IPS-11a (cell line): ENCODE measurements around the gene PREX1.

Experiments used
- H3K4me3 ChIP-seq: one replicate; pipeline ENCODE4 v1.5.1; 2013; ENCODE audit warnings: low read depth, low read length, control low read depth

Gene PREX1

GRCh38 chr20:48737434-48738093, 90.2 kb downstream of the PREX1 start:
- no peak overlapping the region for H3K4me3 ChIP-seq

- no peak overlapping the region for H3K4me3 ChIP-seq
Observed at GRCh38 chr20:48736636-48737035, 91.2 kb downstream of the PREX1 start.

- H3K4me3 ChIP-seq, result no peak overlapping the region
Observed at GRCh38 chr20:48736231-48736630, 91.6 kb downstream of the PREX1 start.

- H3K4me3 ChIP-seq, result no peak overlapping the region
Observed at GRCh38 chr20:48735112-48735511, 92.7 kb downstream of the PREX1 start.

DNA sequence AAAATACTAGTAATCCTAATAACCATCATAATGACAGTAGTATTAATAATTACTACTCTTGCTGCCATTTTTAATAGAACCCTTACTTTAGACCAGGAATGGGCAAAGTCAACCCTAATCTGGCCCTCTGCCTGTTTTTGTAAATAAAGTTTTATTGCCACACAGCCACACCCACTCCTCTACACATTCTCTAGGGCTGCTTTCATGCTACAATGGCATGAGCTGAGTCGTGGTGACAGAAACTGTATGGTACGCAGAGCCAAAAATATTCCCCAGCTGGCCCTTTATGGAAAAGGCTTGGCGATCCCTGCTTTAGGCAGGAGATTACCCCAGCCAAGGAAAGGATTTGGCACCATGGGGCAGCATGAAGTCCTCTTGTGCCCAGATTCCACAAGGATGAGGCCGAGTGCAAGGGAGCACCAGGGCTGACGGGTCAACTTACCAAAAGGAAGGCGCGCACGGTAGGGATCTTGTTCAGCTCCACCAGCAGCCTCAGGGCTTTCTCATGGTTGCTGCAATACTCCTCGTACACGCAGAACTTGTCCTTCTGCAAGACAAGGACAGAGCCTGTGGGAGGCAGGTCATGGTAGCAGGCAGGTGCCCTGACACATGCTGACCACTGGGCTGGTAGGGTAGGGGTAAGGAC, 93.6 kb downstream of the PREX1 start:
- H3K4me3 ChIP-seq, result no peak overlapping the region

- H3K4me3 ChIP-seq, result no peak overlapping the region
Observed at GRCh38 chr20:48733296-48733790, 94.5 kb downstream of the PREX1 start.

DNA sequence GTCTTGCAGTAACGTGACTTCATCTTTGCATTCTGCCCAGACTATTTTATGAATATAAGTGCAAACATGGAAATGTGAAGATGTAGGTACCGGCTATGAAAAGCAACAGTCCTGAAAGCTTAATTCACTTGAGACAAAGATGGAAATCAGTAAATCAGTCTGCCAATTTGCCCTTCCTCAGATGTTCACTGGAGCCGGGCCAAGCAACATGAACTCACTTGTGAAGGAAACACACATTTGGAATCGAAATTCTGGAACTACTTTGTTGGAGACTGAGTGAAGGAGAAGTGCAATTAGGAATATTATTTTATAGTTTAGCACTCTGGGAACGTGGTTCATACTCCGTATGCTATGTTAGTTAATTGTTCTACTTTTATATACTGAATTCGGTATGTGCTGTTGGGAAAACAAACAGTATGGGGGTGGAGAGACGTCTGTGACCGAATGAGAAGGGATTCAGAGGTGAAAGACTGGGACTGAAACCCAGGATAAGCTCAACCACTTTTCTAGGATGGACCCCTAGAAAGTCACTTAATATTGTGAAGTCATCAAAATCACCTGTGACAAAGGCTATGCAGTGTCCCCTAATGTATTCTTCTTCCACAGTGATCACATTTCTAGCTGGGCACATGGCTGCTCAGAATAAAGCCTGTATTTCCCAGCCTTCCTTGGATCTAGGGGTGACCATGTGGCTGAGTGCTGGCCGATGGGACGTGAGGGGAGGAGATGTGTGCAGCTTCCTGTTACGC, 95.5 kb downstream of the PREX1 start:
- H3K4me3 ChIP-seq, result no peak overlapping the region

GRCh38 chr20:48731536-48731935, 96.3 kb downstream of the PREX1 start:
- H3K4me3 ChIP-seq, result no peak overlapping the region

- H3K4me3 ChIP-seq, result no peak overlapping the region
Observed at GRCh38 chr20:48730977-48731376, 96.8 kb downstream of the PREX1 start.

GRCh38 chr20:48729538-48729937, 98.3 kb downstream of the PREX1 start:
- H3K4me3 ChIP-seq, result no peak overlapping the region

DNA sequence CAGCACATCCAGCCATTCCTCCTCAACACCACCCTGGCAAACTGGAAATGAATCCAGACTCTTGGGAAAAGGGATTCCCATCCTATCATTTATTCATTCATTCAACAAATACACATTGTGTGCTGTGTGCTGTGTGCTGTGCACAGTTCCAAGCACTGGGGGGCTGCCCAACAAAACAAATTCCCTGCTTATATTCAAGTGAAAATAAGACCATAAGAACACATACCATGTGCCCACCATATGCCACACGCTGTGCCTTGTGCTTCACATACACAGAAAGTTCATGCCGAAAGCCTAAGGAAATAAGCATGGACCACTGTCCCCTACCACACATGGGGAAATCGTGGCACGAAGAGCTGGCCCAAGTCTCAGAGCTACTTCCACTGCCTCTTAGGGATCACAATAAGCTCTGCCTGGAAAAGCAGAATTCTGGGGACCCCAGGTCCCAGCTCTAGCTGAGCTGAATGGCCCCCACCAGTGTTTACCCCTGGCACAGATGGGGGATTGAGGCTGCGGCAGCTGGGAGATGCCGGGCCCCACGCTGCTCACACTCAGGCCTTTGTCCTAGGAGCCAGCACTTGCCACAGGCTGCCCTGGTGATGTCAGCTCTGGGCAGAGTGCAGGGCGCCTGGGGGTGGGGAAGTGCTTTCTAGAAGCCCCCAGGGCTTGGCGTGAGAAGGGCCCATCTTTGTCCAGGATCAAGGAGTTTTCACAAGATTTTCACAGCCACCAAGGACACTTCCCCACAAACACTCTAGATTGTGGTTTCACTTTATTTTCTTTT, 99.6 kb downstream of the PREX1 start:
- H3K4me3 ChIP-seq, result no peak overlapping the region

DNA sequence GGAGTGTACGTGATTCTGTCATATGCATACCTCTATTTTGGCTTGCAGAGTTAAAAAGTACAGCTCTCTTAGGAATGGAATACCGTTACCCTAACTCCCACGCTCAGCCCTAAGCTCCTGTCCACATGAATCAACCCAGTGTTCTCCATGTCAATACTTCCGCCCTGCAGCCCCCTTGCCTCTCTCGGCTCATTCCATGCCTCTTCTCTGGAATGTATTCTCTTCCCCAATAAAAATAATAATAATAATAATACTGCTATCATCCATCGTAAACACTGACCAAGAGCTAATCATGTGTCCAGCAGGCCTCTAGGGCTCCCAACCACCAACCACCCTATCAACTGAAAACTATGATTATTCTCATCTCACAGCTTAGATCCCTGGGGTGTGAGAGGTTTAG, 100.6 kb downstream of the PREX1 start:
- H3K4me3 ChIP-seq, result no peak overlapping the region

GRCh38 chr20:48725555-48725991, 102.2 kb downstream of the PREX1 start:
- no peak overlapping the region for H3K4me3 ChIP-seq

GRCh38 chr20:48724891-48725554, 102.8 kb downstream of the PREX1 start:
- H3K4me3 ChIP-seq, result no peak overlapping the region

- H3K4me3 ChIP-seq, result no peak overlapping the region
Observed at GRCh38 chr20:48724382-48724781, 103.4 kb downstream of the PREX1 start.

- no peak overlapping the region for H3K4me3 ChIP-seq
Observed at GRCh38 chr20:48723308-48724264, 104.2 kb downstream of the PREX1 start.

DNA sequence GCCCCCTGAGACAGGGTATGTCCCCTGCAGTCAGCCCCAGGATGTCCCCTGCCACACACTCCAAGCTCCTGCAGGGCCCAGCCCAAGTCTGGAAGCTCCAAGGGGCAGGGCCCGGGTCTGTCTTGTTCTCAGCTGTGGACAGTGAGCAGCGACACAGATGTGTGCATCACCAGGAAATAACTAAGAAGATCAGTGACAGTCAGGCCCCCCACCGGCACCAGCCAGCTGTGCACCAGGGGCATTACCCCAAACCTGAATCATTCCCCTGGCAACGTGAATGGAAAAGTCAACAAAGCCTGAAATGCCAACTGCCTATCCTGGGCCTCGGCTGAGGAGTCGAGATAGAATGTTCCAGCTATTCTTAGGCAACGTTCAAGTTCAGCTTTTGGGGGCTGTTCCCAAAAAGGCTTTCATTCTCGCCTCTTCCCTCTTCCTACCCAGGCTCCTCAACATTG, 105.0 kb downstream of the PREX1 start:
- no peak overlapping the region for H3K4me3 ChIP-seq

DNA sequence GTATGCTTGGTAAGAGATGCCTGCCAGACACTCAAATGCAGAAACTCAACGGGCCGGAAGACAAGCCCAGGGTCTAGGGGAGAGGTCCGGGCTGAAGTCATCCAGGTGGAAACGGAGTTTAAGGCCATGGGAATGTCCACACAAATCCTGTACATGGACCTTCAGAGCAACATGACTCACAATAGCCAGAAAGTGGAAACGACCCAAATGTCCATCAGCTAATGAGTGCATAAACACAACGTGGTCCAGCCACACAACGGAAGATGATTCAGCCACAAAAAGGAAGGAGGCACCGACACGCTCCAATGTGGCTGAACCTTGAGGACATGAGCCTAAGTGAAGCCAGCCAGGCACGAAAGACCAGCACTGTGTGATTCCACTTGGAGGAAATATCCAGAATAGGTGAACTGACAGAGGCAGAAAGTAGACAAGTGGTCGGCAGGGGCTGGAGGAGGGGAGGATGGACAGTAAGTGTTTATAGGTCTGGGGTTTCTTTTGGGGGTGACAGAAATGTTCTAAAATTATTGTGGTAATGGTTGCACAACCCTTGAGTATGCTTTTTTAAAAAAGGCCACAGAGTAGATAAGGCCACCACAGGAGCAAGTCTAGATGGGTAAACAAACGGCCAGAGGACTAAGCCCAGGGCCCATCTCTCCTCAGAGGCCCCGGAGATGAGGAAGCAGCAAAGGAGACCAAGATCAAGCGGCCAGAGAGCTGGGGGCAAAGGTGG, 105.6 kb downstream of the PREX1 start:
- no peak overlapping the region for H3K4me3 ChIP-seq
